Hematopoietic multipotent progenitor cell (in vitro differentiated cells): ENCODE measurements around the gene ACOX1. TPM values are rescaled to one million over a fixed set of nuclear protein-coding genes. Genes with fewer than 3 reads are reported as not detected.
"Not testable (repeated sequence)": the region's sequence is repeated elsewhere in the genome, so short reads cannot be mapped to it uniquely, and the experiment has no call there.

Experiments
- DNase-seq, 3 donors: peaks; one replicate each; pipeline ENCODE4 v3.0.0-alpha.2; 2011 to 2015; ENCODE audit warnings: low read depth in 2 of 3, low spot score in 2 of 3
- total RNA-seq: library from RNA; depleted of rRNA; stranded (reverse); fragments of >200 nt; gene quantifications from one replicate; pipeline ENCODE4 v1.2.3, GENCODE V29; 2012

The ACOX1 gene
- total RNA-seq, 1 donor = 42.5 TPM

GRCh38 chr17:75983501-75984181, 4.7 kb upstream of the ACOX1 start:
- DNase-seq = peak in 1 of 3 donors; percentile 8

DNA sequence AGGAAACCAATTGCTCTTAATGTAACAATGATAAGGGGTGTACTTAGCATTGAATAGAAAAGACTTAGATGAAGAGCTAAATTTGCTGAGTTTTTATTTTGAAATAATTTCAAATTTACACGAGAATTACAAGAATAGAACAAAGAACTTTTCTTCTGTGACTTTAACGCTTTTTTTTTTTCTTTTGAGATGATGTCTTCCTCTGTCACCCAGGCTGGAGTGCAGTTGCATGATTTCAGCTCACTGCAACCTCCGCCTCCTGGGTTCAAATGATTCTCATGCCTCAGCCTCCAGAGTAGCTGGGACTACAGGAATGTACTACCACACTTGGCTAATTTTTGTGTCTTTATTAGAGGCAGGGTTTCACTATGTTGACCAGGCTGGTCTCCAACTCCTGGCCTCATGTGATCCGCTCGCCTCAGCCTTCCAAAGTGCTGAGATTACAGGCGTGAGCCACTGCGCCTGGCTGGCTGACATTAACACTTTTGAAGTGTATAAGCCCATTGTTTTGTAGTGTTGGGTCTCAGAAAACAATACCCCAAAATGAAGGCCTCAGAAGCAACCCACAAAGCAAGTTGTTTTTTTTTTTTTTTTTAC, 2.2 kb upstream of the ACOX1 start:
- no peak for DNase-seq

GRCh38 chr17:75980188-75981018, 1.4 kb upstream of the ACOX1 start:
- DNase-seq = no peak

GRCh38 chr17:75979705-75980187, 780 bp upstream of the ACOX1 start:
- DNase-seq = no peak

- no peak for DNase-seq
Observed at GRCh38 chr17:75976175-75976848, 2.7 kb downstream of the ACOX1 start.

GRCh38 chr17:75975757-75976174, 3.2 kb downstream of the ACOX1 start:
- no peak for DNase-seq

- DNase-seq = not testable (repeated sequence)
Observed at GRCh38 chr17:75975187-75975586, 3.8 kb downstream of the ACOX1 start.

GRCh38 chr17:75970626-75971025, 8.3 kb downstream of the ACOX1 start:
- DNase-seq = no peak

GRCh38 chr17:75970011-75970523, 8.9 kb downstream of the ACOX1 start:
- no peak for DNase-seq

DNA sequence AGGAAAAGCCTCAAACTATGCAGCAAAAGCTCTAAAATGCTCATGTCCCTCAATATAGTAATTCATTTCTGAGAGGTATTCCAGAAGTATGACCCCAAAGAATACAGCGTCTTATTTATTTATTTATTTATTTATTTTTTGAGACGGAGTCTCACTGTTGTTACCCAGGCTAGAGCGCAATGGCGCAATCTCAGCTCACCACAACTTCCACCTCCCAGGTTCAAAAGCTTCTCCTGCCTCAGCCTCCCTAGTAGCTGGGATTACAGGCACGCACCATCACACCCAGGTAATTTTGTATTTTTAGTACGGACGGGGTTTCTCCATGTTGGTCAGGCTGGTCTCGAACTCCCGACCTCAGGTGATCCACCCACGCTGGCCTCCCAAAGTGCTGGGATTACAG, 9.9 kb downstream of the ACOX1 start:
- not testable (repeated sequence) for DNase-seq

DNA sequence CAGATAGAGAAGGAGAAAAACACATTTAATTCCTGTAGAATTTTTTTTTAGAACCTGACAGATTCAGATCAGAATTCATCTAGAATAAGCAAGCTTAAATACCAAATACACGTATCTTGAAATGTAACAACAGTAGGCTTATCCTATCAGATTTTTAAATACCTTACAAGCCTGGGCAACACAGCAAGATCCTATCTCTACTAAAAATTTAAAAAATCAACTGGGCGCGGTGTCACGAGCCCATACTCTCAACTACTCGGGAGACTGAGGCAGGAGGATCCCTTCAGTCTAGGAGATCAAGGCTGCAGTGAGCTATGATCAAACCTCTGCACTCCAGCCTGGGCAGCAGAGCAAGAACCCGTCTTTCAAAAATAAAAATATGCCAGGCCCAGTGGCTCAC, 13.5 kb downstream of the ACOX1 start:
- no peak for DNase-seq

DNA sequence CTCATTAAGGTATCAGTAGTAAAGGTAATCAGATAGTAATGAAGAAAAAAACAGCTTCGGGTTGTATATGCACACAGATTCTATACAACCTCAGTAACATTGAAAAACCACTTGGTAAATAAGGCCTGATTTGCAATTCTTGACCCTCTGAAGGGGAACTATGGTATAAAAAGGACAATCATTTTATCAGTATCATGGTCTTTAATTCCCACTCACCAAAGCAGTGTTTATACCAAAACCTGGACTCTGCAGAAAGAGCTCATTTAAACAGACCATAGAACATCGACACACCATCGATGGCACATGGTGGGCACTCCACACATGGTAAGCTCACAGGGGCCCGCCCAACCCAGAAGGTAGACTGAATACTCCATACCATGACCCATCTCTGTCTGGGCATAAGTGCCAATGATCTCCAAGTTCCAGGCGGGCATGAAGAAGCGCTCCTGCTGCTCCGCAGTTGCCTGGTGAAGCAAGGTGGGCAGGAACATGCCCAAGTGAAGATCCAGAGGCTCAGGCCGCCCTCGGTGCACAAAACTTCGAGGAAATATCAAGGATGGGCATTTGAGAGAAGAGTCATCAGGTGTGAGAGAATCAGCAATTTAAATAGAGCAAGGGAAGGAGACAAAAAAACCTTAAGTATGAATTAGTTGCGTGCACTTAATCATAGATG, 19.0 kb downstream of the ACOX1 start:
- DNase-seq = no peak

- DNase-seq = no peak
Observed at GRCh38 chr17:75959051-75959838, 19.7 kb downstream of the ACOX1 start.

DNA sequence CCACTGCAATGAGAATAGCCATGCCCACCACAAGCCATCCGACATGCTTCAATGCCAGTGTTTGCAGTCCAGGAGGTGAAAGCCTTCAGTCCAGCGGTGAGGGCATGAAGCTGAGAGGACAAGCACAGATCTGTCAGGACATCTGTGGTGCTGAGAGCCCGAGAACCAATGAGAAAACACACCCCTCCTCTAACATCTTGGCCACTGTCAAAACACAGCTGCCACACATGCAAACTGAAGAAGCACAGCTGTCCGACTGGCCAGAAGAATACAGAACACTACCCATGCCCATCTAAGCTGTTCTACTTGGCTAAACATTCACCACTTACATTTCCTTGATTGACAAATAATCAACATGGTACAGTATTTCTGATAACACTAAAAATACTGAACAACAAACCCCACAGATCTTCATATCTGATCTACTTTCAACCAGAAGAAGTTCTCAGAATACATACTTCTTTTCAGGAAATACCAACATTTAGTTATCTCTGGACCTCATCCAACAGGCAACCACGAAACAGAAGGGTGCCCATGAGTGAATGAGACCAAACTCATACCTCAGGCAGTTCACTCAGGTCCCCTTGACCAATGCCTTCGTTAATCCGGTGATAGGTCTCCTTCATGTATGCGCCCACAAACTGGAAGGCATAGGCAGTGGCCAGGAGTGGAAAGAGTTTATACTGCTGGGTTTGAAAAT, 28.0 kb downstream of the ACOX1 start:
- DNase-seq = peak in 1 of 3 donors; percentile 23

DNA sequence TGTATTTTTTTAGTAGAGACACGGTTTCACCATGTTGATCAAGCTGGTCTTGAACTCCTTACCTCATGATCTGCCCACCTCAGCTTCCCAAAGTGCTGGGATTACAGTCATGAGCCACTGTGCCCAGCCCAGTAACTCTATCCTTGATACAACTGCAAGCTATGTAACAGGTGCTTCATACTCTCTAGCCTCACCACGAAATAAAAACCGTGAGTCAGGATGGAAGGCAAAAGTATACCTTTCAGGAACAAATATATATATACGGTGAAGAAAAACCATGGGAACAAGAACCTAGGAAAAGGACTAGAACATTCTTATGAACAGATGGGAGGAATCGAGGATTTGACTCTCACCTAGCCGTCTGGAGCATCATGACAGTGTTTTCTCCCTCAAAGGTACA, 28.5 kb downstream of the ACOX1 start:
- no peak for DNase-seq

DNA sequence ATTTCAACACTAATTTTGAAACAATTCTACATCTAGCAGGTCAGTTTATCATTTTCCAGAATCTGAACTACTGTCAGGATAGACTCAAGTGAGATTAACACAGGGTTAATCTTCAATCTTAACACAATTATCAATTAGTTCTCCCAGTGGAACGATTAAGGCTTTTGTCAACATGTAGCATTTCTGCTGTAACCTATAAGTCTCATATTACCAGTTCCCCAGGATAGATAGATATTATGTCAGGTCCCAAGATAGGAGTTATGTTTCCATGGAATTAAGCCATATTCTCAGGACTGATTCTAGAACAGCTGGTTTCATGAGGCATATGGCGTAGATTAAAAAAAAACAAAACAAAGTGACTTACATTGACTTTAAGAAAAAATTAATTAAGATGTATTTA, 33.8 kb downstream of the ACOX1 start:
- no peak for DNase-seq

- DNase-seq = no peak
Observed at GRCh38 chr17:75943491-75943890, 35.5 kb downstream of the ACOX1 start.

DNA sequence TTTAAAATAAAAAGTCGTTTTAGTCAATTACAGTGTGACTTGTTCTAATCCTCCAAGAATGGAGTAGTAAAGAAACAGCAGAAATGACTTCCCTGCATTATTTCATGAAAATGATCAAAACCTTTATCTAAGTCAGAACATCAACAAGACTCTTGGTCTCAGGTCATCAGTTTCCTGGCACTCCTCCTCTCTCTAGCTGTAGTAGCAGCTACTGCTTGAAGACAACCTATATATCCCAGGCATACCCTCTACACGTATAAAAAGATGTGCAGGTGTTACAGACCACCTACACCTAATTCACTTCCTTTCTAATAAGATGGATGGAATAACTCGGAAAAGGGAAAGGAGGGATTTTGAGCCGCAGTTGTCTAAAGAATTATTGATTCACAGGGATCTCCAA, 36.5 kb downstream of the ACOX1 start:
- DNase-seq = no peak

- no peak for DNase-seq
Observed at GRCh38 chr17:75941442-75941819, 37.5 kb downstream of the ACOX1 start.
